NT2/D1 (cell line): ENCODE results near the gene ZNF658.
"Not testable (repeated sequence)": the region's sequence is repeated elsewhere in the genome, so short reads cannot be mapped to it uniquely, and the experiment has no call there.

Source experiments
- DNase-seq: peaks from one replicate; pipeline ENCODE4 v3.0.0-alpha.2; 2011; ENCODE audit warnings: low read depth, low spot score
- H3K27me3 ChIP-seq: 2 replicates; pipeline ENCODE4 v1.6.0; 2011; ENCODE audit warnings: mild to moderate bottlenecking; ENCODE audit not compliant: insufficient read length, insufficient read depth
- H3K36me3 ChIP-seq: 2 replicates; pipeline ENCODE4 v1.6.1; 2011; ENCODE audit warnings: mild to moderate bottlenecking, low read length, mixed read lengths; ENCODE audit not compliant: insufficient read depth, insufficient read length
- H3K4me1 ChIP-seq: 2 replicates; pipeline ENCODE4 v1.5.1; 2011; ENCODE audit not compliant: insufficient read depth, insufficient read length
- H3K4me3 ChIP-seq: 2 replicates; pipeline ENCODE4 v1.5.1; 2011; ENCODE audit warnings: low read depth; ENCODE audit not compliant: insufficient read length
- H3K9ac ChIP-seq: 2 replicates; pipeline ENCODE4 v1.6.0; 2011; ENCODE audit warnings: low read depth; ENCODE audit not compliant: insufficient read length
- H3K9me3 ChIP-seq: 2 replicates; pipeline ENCODE4 v1.5.1; 2011; ENCODE audit warnings: mild to moderate bottlenecking, low read length; ENCODE audit not compliant: insufficient read depth

The ZNF658 gene

DNA sequence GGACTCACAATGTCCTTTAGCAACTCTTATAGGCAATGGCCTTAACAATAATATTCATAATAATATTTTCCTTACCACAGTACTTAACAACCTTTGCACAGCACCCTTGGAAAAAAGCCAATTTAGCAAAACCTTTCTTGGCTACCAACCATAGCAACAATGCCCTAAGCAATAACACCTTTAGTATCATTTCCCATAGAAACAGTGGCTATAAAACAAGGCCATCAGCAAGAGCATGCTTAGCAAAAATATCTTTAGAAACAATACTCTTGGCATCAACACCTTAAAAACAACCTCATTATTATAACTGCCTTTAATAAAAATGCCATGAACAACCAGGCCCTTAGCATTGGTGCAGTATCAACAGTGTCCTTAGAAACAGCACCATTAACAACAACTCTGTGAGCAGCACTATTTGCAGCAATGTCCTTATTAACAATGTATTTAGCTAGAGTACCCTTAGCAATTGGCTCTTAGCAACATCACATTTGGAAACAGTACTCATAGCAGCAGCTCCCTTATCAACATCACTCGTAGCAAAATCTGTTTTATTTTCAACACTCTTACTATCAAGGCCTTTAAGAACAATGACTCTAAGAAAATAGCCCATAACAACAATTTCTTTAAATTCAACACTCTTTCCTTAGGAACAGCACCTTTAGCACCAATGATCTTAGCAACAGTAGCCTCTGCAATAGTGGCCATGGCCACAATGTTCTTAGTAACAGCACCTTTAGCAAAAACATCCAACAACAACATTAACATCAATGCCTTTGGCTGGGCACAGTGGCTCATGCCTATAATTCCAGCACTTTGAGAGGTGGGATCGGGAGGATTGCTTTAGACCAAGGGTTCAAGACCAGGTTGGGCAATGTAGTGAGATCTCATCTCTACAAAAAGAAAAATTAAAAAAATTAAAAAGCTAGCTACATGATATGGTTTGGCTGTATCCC, 39.6 kb downstream of the ZNF658 start:
- not testable (repeated sequence) for H3K4me1 ChIP-seq, H3K9me3 ChIP-seq, H3K4me3 ChIP-seq, H3K27me3 ChIP-seq, DNase-seq, H3K36me3 ChIP-seq, H3K9ac ChIP-seq

DNA sequence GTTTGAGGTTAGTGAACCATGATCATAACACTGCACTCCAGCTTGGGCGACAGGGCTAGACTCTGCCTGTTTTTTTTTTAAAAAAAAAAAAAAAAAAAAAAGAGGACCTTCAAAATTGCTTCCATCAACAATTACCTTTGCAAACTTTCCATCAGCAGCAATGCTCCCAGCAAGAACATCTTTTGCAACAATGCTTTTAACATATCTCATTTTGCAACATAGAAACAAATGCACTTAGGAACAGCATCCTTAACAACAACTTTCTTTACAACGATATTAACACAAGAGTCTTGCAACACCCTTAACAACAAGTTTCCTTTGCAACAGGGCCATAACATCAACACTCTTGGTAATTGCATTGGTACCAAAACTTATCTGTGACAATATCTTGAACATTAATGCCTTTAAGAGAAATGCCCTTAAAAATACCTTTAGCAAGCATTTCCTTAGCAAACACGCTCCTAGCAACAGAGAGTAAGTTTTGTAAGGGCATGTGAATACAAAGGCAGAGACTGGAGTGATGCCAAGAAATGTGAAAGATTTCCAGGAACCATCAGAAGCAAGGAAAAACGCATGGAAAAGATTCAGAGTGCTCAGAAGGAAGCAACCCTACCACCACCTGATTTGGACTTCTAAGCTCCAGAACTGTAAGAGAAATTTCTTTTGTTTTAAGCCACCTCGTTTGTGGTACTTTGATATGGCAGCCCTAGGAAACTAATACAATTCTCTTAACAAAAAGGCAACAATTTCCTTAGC, 42.1 kb downstream of the ZNF658 start:
- H3K9ac ChIP-seq, DNase-seq, H3K4me1 ChIP-seq, H3K9me3 ChIP-seq, H3K27me3 ChIP-seq, H3K36me3 ChIP-seq, H3K4me3 ChIP-seq: not testable (repeated sequence)

DNA sequence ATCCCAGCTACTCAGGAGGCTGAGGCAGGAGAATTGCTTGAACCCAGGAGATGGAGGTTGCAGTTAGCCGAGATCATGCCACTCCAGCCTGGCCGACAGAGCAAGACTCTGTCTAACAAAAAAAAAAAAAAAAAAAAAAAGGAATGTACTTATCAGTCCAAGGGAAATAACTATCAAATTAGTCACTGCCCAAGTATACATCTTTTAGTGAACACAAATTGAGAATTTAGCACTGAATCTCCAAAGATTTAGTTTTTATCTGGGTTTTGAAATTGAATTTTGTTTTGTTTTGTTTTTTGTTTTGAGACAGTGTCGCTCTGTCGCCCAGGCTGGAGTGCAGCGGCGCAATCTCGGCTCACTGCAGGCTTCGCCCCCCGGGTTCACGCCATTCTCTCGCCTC, 52.1 kb downstream of the ZNF658 start:
- DNase-seq, H3K9ac ChIP-seq, H3K9me3 ChIP-seq: not testable (repeated sequence)

More for the DNA sequence above, 52.1 kb downstream of the ZNF658 start:
- not testable (repeated sequence) for H3K4me3 ChIP-seq, H3K27me3 ChIP-seq, H3K36me3 ChIP-seq, H3K4me1 ChIP-seq
